Measurements from ENCODE around the gene FILIP1L.

- no peak for TF ChIP-seq CTCF (IDR thresholded peaks at IDR 0.05 in 4 of 5, conservative IDR thresholded peaks at IDR 0.05 in 1 of 5)
- no peak for TF ChIP-seq POLR2A (IDR thresholded peaks at IDR 0.05)
These were observed 267.7 kb downstream of the FILIP1L start for GRCh38 chr3:99846477-99847160.
